ENCODE results near the gene ZNF77. TPM values are rescaled to one million over a fixed set of nuclear protein-coding genes. Genes with fewer than 3 reads are reported as not detected.

Gene ZNF77
- polyA plus RNA-seq, 3 donors: 0.30 to 2.7 (median 1.0) TPM

DNA sequence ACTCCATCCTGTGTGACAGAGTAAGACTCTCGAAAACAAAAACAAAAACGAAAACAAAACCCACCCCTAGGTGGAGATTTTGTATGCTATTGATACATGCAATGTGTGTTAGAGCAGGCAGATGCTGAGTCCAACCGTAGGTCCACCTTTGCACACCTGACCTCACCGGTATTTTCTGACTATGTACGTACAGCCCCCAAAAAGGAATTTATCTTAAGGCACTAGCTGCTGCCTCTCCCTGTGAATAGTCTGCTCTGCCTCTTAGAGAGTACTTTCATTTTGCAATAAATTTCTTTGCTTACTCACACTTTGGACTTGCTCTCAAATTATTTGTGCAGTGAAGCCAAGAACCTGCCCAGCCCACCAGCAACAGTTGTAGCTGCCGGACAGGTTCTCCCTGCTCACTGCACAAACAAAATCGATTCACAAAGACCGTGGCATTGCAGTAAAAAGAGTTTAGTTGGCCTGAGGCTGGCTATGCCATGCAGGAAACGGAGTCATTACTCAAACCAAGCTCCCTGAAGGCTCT is 8.2 kb upstream of the ZNF77 start:
- no peak overlapping the region for H2AFZ ChIP-seq (ENCODE audit: insufficient read depth, low read depth, low read length, poor library complexity, severe bottlenecking)
- intact Hi-C loops (cut with micrococcal nuclease): loop anchor here in 1 of 2 donors (10.0 kb wide), 1 partner anchor 152 kb away; no protein-coding TSS in a partner anchor
- peaks cover 2 to 6% (median 6%) of the 10 kb centered on the region in 3 donors for H3K27me3 Mint-ChIP-seq (ENCODE audit: low read depth in 3 of 3)

More for the DNA sequence above, 8.2 kb upstream of the ZNF77 start:
- no peak overlapping the region for H3K27ac Mint-ChIP-seq
- no peaks in the 10 kb centered on the region for H3K27me3 ChIP-seq (ENCODE audit: control insufficient read depth in 2 of 2, insufficient read depth in 2 of 2, low read length in 2 of 2)
- no peak for DNase-seq
- H3K4me3 ChIP-seq (replicated peaks in 1 of 3; ENCODE audit: low read depth in 2 of 3, low read length in 3 of 3): no peak overlapping the region
- H3K9ac ChIP-seq (ENCODE audit: insufficient read depth, low read length, poor library complexity, severe bottlenecking): no peak overlapping the region
- H3K4me2 ChIP-seq (replicated peaks; ENCODE audit: extremely low read depth, low read length, poor library complexity, severe bottlenecking): no peak overlapping the region
- 95% methylated on average over 3 of the region's 9 CpGs for WGBS (ENCODE audit: insufficient coverage)
- peaks cover 12% of the 10 kb centered on the region for H3K4me1 Mint-ChIP-seq
- H3K9me3 Mint-ChIP-seq: peaks cover 0 to 5% (median 0%) of the 10 kb centered on the region in 7 donors
- peaks cover 16% of the 10 kb centered on the region for H3K79me2 ChIP-seq (ENCODE audit: insufficient read depth, low read length)
- no peaks in the 10 kb centered on the region for H3K36me3 ChIP-seq (replicated peaks in 1 of 2; ENCODE audit: control insufficient read depth in 1 of 2, insufficient read depth in 2 of 2, low read length in 2 of 2)
- peaks cover 2 to 3% of the 10 kb centered on the region in 2 donors for H3K36me3 Mint-ChIP-seq
- no peak overlapping the region for H3K4me3 Mint-ChIP-seq
- no peaks in the 10 kb centered on the region for H4K20me1 ChIP-seq (ENCODE audit: insufficient read depth, low read length)
- H3K9me3 ChIP-seq (replicated peaks in 1 of 2; ENCODE audit: control insufficient read depth in 1 of 2, insufficient read depth in 1 of 2, low read length in 2 of 2): no peaks in the 10 kb centered on the region
- TF ChIP-seq CTCF (IDR thresholded peaks at IDR 0.05): no peak
- H3K4me1 ChIP-seq (ENCODE audit: control insufficient read depth in 1 of 2, insufficient read depth in 2 of 2, low read length in 2 of 2): peaks cover 14 to 15% of the 10 kb centered on the region in 2 donors
- H3K27ac ChIP-seq (ENCODE audit: low read depth in 1 of 2, low read length in 2 of 2): no peak overlapping the region

All from CD14-positive monocyte (primary cell).